Caki2 (cell line): ENCODE measurements around the gene MAN2B2. TPM values are rescaled to one million over a fixed set of nuclear protein-coding genes. Genes with fewer than 3 reads are reported as not detected.

ENCODE experiments used
- total RNA-seq: library from RNA; depleted of rRNA; stranded (reverse); fragments of >200 nt; shearing (Covaris generic); gene quantifications from 2 replicates; pipeline ENCODE4 v1.2.3, GENCODE V29; 2014; ENCODE audit warnings: low replicate concordance; rRNA removed

MAN2B2 gene
- total RNA-seq, 1 experiment from 2014 or later, result 8.3 TPM

Other genes starting within 250 kb of the MAN2B2 start
- gene PPP2R2C, start 102.6 kb upstream of the MAN2B2 start, total RNA-seq, result 38.9 and 51.9 TPM in 2 replicates
- 224 and 258 TPM in 2 replicates for gene MRFAP1, start 65.5 kb downstream of the MAN2B2 start, total RNA-seq
- not detected in 2 replicates for gene S100P, start 118.7 kb downstream of the MAN2B2 start, total RNA-seq
- 43.6 and 58.4 TPM in 2 replicates for gene MRFAP1L1, start 134.7 kb downstream of the MAN2B2 start, total RNA-seq
- 55.4 and 62.2 TPM in 2 replicates for gene BLOC1S4, start 141.0 kb downstream of the MAN2B2 start, total RNA-seq
- 6.2 and 33.7 TPM in 2 replicates for gene KIAA0232, start 207.5 kb downstream of the MAN2B2 start, total RNA-seq